ENCODE measurements around the gene GRIN2C.

DNA sequence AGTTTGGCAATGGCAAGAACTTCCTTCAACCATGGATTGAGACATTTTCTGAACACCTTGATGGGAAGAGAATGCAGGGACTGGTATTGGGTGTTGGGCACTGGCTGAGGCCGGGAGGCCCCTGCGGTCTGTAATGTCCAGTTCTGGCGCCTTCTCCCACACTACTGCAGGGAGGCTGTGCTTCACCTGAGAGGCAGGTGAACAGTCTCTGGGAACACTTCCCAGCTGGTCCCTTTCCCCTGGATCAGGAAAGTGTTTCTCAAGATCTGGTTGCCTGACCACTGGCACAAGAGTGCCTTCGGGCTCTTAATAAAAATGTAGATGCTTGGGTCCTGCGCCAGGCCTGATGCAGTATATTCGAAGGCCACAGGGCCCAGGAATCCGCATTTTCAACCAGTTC is 55.0 kb downstream of the GRIN2C start:
- TF ChIP-seq, protein P1, sequence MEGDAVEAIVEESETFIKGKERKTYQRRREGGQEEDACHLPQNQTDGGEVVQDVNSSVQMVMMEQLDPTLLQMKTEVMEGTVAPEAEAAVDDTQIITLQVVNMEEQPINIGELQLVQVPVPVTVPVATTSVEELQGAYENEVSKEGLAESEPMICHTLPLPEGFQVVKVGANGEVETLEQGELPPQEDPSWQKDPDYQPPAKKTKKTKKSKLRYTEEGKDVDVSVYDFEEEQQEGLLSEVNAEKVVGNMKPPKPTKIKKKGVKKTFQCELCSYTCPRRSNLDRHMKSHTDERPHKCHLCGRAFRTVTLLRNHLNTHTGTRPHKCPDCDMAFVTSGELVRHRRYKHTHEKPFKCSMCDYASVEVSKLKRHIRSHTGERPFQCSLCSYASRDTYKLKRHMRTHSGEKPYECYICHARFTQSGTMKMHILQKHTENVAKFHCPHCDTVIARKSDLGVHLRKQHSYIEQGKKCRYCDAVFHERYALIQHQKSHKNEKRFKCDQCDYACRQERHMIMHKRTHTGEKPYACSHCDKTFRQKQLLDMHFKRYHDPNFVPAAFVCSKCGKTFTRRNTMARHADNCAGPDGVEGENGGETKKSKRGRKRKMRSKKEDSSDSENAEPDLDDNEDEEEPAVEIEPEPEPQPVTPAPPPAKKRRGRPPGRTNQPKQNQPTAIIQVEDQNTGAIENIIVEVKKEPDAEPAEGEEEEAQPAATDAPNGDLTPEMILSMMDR (conservative IDR thresholded peaks at IDR 0.05 in 1 of 2, IDR thresholded peaks at IDR 0.05 in 1 of 2; ENCODE audit: low read depth in 1 of 2, low read length in 2 of 2), result no peak
- TF ChIP-seq EZH2 (IDR thresholded peaks at IDR 0.05; ENCODE audit: low read length, missing control alignments), result no peak
